ENCODE results near the gene SERPINA9.

DNA sequence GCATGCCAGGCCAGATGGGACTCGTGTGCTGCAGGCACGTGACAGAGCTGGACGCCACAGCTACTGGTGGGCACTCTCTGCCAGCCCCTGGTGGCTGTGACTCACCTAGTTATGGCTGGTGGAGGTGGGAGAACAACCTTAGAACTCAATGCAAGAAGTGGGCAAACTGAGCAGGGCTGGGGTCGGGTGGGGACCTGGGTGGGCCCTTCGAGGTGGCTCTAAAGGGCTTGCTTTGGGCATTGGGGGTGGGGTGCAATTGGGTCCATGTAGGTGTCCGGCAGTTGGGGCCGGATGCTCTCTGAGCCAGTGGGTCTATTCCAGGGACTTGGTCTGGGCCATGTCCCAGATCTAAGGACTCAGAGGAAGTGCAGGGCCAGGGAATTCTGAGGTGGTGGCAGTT, 38.4 kb upstream of the SERPINA9 start:
- TF ChIP-seq, protein P1, sequence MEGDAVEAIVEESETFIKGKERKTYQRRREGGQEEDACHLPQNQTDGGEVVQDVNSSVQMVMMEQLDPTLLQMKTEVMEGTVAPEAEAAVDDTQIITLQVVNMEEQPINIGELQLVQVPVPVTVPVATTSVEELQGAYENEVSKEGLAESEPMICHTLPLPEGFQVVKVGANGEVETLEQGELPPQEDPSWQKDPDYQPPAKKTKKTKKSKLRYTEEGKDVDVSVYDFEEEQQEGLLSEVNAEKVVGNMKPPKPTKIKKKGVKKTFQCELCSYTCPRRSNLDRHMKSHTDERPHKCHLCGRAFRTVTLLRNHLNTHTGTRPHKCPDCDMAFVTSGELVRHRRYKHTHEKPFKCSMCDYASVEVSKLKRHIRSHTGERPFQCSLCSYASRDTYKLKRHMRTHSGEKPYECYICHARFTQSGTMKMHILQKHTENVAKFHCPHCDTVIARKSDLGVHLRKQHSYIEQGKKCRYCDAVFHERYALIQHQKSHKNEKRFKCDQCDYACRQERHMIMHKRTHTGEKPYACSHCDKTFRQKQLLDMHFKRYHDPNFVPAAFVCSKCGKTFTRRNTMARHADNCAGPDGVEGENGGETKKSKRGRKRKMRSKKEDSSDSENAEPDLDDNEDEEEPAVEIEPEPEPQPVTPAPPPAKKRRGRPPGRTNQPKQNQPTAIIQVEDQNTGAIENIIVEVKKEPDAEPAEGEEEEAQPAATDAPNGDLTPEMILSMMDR (IDR thresholded peaks at IDR 0.05; ENCODE audit: low read depth, low read length) = no peak
- TF ChIP-seq EZH2phosphoT487 (IDR thresholded peaks at IDR 0.05; ENCODE audit: low read depth) = no peak

Measured in OCI-LY3 (cell line).